DMS153 (cell line): ENCODE measurements around the gene CPAMD8.

ENCODE experiments used
- DNase-seq: peaks from one replicate; lab custom pipeline; 2025; lab: John Stamatoyannopoulos, UW

The CPAMD8 gene

DNA sequence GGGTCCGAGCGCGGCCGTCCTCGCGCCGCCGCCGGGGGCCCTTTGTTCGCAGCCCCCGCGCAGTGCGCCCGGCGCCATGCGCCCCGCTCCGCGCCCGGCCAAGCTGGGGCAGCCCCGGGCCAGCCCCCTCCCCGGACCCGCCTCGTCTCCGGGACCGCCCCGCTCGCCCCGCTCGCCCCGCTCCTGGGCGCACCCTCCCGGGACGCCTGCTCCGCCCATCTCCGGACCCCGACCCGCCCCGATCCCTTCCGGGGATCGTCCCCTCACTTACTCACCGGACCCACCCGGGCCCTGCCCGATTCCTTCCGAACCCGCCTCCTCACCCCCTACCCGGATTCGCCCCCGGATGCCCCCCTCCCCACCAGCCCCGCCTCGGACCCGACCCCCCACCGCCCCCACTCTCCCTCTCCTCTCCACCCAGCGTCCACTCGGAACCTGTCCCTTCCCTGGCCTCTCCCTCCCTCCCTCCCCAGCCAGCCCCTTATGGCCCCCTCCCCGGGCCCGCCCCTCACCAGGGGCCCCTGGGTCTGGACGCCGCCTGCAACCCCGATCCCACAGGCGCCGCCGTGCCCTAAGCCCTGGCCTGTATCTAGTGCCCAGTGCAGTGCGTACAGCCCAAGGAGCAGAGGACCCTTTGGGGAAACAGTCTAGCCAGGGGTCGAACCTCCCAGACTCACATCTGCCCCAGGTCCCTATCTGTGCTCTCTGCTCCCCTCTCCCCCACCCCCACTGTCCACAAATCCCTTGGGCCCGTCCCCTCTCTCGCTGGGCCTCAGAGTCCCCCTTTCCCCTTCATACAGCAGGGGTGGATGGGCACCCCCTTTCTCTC, at the start of gene CPAMD8:
TSS of gene CPAMD8 (minus strand) at position 105 of the 829 bp plus-strand sequence. CDS start 168 bp downstream, outside the sequence.
- DNase-seq = no peak

DNA sequence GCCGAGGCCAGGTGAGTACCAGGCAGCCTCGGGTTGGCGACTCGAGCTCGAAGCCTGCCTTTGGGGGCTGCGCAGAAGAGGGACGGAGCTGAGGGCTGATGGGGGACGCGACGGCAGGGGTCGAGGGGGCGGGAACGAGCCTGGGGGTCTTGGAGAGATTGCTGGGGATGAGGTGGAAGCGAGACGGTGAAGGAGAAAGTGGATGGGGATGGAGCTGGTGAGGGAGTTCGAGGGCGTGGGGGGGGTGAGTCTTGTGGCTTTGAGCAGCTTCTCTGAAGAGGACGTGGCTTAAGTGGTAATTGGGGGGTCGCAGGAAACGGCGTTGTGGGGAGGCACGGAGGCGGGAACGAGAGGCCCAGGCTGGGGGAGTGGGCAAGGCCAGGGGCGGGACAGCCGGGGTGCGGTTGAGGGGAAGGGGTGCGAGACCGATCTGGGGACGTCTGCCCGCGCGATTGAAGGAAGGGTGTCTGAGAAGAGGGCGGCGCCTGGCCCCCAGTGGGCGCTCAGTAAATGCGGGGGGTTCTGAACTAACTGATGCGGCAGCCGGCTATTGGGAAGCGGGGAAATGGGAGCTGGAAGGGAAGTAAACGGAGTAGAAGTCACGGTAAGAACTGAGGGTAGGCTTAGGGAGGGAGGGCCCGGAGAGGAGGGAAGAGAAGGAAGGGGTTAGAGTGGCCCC, 49.4 kb upstream of the CPAMD8 start:
- no peak for DNase-seq

DNA sequence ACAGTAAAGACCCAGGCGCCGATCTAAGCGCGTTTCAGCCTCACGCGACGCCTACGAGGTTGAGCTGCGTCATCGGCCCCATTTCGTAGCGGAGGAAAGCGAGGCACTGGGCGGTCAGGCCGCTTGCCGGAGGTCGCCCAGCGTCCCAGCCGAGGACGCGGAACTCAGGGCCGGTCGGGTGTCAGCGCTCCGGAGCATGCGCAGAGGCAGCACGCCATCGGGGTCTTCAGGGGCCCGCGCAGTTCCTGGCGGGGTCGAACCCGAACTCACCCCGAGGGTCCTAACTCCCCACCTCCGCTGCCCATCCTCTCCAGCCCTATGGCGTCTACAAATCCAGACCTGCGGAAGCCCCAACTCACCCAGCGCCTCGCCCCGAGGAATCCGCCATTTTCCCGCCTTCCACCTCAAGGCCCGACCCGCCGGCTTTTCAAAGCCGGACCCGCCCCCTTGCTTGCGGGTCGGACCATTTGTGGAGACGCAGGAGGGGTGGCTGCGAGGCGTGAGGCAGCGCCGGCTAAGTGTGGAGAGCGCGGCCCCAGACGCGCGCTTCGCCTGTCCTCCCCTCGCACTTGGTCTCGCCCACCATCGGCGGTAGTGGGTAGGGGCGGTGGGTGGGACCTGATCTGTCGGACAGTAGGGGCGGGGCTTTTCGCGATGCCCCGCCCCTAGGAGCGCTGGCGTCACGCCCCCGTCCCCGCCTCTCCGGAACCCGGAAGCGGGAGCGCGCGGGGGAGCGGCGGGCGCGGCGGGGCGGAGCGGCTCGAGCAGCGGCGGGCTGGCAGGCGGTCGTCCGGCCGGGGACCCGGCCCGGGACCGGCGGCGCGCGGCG, 48.6 kb upstream of the CPAMD8 start, which contains the start of the genes HAUS8 and MYO9B:
TSS of gene HAUS8 (minus strand) at position 418 of the 829 bp plus-strand sequence. CDS start at position 388, 30 bp downstream.
TSS of gene MYO9B (plus strand) at position 743 of the 829 bp plus-strand sequence. CDS start 25,941 bp downstream, outside the sequence.
- DNase-seq = peak; percentile 97

DNA sequence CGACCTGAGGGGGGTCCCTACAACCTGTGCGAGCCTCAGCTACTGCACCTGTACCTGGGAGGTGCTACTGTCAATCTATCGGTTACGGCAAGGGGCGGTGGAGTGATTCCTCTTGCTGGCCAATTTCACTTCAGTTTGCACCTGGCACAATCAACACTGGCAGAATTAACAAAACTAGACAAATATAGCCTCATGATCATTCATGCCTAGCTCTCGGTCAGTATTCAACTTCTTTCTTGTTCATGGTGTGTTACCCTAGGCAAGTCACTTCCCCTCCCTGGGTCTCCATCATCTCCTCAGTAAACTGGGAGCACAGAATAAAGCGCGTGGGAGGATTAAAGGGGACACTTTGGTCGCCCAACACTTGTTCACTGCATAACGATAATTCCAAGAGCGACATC, 48.0 kb upstream of the CPAMD8 start:
- DNase-seq = no peak

DNA sequence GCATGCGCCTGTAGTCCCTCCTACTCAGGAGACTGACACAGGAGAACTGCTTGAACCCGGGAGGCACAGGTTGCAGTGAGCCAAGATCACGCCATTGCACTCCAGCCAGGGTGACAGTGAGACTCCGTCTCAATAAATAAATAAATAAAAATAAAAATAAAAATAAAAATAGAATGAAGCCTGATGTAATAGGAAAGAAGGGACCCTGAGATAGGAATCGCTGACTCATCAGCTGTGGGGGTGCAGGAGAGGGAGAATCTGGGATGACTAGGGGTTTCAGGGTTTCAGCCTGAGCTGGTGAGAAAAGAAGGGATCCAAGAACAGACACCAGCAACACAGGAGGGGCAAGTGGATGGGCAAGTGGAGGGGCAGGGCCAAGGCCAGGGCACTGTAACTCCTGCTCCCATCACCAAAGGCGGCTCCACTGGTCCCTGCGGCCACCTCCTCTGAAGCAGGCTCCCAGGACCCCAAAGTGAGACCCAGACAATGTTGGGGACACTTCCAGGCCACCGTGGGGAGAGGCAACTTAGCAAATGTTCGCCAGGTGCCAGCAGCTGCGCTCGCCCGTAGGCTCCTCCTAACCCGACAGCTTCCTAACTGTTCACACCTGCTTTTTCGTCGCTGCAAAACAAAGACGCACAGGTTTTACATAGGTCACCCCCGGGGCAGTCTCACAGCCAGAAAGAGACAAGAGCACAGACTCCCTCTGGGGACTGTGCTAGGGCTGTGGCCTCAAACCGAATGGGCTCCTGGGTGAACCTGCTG, 47.4 kb upstream of the CPAMD8 start:
- no peak for DNase-seq

DNA sequence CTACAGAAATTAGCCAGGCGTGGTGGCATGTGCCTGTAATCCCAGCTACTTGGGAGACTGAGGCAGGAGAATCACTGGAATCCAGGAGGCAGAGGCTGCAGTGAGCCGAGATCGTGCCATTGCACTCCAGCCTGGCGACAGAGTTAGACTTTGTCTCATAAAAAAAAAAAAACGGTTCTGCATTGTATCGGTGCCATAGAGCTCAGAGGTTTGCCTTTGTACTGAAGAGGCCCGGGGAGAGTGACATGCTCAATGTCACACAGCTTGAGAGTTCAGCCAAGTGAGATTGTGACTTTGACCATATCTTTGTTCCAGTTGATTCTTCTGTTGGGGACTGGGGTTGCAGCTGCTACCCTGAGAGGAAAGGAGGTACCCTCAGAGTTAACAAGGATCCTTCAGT, 44.3 kb upstream of the CPAMD8 start:
- DNase-seq = no peak

DNA sequence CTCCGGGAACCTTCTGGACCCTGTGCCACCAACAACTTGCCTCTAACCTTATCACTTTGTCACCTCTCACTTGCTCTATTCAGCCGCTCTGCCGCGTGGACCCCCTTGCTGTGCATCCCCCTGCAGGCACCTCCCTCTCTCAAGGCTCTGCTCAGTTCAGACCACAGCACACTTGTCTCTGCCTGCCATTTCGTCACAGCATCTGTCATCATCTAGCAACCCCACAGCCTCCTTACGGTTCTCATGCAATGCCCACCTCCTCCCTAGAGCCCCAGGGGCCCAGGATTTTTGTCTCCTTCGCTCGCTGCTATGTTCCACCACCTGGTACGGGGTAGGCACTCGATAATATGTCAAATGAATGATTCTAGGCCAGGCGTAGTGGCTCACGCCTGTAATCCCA, 43.8 kb upstream of the CPAMD8 start:
- no peak for DNase-seq

DNA sequence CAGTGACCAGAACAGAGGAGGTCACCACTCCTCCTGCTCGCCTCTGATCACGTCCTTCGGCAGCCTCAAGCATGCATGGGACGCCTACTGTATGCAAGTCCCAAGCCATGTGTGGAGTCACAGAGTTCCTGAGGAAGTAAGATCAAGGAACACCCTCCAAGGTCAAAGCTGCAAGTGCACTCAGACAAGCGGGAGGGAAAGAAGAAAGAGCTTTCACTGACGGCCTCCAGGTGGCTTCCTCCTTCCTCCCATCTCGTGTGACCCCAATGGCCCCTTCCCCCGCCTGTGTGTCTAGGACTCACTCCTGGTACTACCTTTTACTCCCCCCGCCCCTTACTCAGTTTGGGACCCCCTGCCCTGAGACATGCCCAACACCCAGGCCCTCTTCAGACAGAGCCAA, 42.6 kb upstream of the CPAMD8 start:
- DNase-seq = no peak

DNA sequence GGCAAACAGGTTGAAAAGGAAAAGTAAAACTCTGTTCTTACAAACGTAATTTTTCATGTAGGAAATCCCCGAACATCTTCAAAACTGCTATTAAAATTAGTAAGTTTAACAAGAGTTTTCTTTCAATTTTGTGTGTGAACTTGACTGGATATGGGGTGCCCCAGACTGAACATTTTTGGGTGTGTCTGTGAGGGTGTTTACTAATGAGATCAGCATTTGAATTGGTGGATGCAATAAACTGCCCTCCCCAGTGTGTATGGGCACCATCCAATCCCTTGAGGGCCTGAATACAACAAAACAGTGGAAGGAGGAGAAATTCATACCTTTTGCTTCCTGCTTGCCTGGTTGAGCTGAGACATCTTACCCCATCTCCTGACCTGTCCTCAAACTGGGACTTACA, 36.8 kb upstream of the CPAMD8 start:
- no peak for DNase-seq

DNA sequence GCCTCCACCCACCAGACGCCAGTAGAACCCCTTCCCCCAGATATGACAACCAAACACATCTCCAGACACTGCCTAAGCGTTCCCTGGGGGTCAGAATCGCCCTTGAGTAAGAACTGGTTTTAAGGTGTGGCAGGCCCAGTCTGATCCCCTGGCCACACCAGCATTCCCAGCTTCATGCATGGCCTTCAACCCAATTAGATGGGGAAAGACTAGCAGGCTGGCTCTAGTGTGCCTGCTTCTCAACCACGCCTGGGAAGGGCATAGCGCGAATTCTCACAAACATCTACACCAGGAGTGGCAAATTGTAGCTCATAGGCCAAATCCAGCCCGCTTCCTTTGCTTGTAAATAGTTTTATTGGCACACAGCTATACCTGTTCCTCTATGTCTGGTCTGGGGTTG, 35.1 kb upstream of the CPAMD8 start:
- no peak for DNase-seq

DNA sequence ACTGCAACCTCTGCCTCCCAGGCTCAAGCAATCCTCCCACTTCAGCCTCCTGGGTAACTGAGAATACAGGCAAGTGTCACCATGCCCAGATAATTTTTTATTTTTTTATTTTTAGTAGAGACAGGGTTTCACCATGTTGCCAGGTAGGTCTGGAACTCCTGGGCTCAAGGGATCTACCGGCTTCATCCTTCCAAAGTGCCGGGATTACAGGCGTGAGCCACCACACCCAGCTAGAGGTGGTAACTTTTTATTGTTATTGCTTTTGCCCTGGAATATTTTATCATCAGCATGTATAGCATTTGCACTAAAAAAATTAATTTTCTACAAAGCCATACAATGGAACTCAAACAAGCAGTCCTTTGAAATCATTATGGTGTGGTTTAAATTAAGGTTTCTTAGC, 34.6 kb upstream of the CPAMD8 start:
- DNase-seq = no peak

DNA sequence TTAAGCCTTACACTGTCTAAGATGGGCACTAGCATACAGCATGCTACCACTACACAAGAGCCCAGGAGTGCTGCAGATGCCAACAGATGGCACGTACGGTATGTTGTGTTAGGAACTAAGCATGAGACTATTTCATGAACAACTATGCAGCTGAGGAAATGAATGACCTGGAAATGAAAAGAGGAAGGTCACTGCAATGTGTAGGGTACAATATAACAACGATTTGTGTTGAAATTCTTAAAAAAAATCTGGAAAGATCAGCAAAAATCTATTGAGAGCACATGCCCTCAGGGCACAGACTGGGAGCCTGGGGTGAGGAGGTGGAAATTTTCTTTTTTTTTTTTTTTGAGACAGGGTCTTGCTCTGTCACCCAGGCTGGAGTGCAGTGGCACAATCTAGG, 34.2 kb upstream of the CPAMD8 start:
- no peak for DNase-seq

DNA sequence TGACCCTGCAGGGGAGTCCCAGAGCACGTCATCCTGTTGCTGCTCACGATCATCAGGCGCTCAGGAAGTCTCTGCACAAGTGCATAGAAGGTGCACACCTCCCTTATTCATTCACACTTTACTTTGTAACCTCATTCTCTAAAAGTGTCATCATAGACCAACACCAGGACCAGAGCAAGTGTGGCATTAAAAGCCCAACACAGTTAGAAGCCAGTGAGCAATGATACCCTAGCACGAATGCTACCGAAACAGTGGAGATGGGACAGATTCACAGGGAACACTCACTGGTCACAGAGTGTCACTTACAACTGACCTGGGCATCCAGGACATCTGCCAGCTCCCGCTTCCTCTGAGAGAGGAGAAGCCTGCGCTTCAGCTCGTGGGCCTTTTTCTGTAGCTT, 31.6 kb upstream of the CPAMD8 start:
- DNase-seq = no peak

DNA sequence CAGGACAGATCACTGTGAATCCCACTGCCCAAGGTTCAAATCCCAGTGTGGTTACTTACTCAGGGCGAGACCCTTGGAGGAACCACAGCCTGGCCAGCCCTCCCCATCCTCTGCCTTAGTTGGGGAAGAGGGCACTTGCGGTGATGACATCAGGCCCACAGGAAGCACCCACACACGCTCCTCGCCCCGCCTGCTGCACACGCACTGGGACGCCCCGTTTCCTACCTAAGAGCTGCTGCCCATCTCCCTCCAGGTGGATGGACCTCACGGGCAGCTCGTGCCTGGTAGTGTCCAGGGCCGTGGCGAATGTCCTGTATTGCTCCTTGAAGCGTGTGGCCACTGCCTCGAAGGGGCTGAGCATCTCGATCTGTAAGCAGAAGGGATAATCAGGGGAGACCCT, 29.0 kb upstream of the CPAMD8 start:
- no peak for DNase-seq

DNA sequence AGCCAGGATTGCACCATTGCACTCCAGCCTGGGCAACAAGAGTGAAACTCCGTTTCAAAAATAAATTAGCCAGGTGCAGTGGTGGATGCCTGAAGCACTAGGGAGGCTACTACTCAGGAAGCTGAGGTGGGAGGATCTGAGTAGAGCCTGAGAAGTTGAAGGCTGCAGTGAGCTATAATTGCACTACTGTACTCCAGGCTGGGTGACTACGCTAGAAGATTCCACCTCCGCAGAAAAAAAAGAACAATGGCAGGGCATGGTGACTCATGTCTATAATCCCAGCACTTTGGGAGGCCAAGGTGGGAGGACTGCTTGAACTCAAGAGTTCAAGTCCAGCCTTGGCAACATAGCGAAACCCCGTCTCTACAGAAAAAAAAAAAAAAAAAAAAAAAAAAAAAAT, 28.1 kb upstream of the CPAMD8 start:
- no peak for DNase-seq

DNA sequence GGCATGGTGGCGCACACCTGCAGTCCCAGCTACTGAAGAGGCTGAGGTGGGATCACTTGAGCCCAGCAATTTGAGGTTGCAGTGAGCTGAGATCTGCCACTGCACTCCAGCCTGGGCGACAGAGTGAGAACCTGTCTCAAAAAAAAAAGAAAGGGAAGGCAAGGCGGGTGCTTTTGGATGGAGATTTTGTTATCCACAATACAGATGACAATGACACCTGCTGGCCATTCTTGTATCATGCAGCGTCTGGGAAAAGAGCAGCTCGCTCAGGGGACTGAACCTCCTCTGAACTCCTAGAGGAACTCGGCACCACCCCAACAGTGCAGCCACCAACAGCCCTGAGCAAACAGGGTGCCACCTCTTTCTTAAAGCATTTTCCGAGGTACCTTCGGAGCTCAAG, 25.8 kb upstream of the CPAMD8 start:
- DNase-seq = no peak

DNA sequence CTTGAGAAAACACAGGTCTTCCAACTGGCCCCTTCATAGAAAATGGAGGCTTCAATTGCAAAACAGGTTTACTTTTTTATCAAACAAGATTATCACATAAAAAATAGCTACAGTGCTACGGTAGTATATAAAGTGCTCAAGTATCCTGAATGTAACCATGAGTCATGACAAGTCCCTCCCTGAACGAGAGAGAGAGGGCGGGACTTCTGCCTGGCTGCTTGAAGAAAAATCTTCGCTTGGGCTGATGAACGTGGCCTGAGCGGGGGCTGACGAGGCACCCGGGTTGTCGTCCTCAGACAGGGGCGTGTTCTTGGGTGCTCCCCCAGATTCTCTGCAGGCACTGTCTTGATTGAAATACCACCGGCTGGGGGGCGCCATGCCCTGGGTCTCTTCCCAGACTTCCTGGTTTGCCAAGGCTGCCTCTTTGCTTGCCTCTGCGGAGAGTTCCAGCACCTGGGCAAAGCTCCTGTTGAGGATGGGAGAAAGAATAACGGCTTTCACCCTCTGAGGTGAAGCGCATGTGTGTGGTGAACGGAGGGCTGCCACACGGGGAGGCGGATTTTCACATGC, 23.2 kb upstream of the CPAMD8 start:
- DNase-seq = no peak

DNA sequence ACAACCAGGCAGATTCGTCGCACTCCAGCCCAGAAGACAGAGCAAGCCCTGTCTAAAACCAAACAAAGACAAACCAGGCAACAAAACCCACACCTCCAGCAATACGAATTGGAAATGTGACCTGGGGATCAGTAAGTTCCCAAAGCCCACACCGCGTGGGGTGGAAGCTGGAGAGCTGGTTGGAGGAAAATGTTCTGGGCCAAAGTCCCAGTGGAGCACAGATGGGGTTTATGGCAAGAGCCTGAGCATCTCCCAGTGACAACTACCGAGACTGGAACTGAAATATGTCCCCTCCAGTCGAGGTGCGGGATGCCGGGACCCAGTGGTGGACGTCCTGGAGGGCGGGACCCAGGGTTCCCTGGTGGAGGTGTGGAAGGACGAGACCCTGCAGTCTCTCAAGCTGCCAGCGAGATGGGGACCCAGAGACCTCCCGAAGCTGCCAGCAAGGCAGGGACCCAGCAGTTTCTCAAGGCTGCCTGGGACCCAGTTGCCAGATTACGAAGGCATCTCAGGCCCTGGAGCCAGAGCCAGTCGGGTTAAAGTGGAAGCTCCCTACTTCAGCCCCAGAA, 22.4 kb upstream of the CPAMD8 start:
- DNase-seq = no peak

DNA sequence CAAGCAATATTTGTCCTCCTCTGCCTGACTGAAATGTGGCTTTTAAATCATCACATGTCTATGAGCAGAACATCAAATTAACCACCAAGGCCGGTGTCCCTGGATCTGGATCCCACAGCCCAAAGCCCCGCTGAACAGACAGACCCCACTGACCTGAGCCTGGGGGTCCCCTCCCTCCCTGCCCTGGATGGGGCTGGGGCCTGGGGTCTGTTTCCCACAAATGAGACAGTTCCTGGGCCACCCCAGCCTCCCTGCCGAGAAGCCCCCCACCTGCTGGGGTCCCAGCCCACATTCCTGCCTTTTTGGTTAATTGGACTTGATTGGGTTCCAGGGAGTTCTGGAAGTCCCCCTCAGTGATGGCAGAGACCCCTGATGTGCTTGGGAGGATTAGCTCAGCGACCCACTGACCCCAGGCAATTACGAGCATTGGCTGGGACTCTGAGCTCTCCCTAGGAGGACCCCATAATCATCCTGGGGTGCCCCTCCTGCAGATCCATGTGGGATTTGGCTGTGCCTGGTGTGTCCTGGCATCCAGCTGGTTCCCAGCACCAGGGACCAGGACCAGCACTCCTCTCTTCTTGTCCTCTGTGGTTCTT, 19.4 kb upstream of the CPAMD8 start:
- no peak for DNase-seq

DNA sequence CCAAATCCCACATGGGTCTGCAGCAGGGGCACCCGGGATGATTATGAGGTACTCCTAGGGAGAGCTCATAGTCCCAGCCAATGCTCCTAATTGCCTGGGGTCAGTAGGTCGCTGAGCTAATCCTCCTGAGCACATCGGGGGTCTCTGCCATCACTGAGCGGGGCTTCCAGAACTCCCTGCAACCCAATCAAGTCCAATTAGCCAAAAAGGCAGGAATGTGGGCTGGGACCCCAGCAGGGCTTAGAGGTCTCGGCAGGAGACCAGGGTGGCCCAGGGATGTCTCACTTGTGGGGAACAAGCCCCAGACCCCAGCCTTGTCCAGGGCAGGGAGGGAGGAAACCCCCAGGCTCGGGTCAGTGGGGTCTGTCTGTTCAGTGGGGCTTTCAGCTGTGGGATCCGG, 17.1 kb upstream of the CPAMD8 start:
- DNase-seq = no peak

DNA sequence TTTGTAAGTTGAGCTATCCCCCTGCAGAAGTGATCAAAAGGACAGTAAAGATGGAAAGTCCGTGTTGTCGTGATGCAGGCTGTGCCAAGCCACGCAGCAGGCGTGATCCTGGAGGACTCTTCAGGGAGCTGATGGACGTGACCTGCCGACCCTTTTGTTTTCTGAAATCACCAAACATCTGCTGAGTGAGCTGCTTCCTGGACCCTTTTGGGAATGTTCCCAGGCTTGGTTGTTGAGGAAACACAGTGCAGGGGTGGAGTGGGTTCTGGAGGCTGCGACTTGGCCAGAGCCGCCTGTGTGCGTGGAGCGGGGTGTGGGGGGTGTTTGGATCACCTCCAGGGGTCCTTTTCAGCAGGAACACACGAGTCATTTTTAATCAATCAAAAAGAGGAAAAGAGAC, 15.4 kb upstream of the CPAMD8 start:
- no peak for DNase-seq
